H1 (cell line): ENCODE results near the gene UBA3. TPM values are rescaled to one million over a fixed set of nuclear protein-coding genes. Genes with fewer than 3 reads are reported as not detected.

ENCODE experiments used
- BACH1 ChIP-seq: IDR thresholded peaks from 2 replicates; pipeline ENCODE4 v1.6.1; 2012; ENCODE audit warnings: low read length, improper control_type of control experiment
- CHD7 ChIP-seq: fragments of 300-600 bp; sonication (generic); IDR thresholded peaks from 2 replicates; pipeline ENCODE4 v1.7.1; 2012; ENCODE audit warnings: low read length, moderate library complexity, mild to moderate bottlenecking, inconsistent platforms; ENCODE audit not compliant: insufficient replicate concordance
- CTBP2 ChIP-seq: IDR thresholded peaks from 2 replicates; pipeline ENCODE4 v1.7.0; 2011; ENCODE audit warnings: borderline replicate concordance, mild to moderate bottlenecking, moderate library complexity, mixed read lengths, low read length; ENCODE audit not compliant: insufficient read depth, insufficient read length
- HDAC6 ChIP-seq: IDR thresholded peaks from one replicate; pipeline ENCODE4 v1.7.1; 2012; ENCODE audit warnings: low read depth, mild to moderate bottlenecking, inconsistent platforms, low read length, moderate library complexity
- RBBP5 ChIP-seq: IDR thresholded peaks from 2 replicates; pipeline ENCODE4 v1.7.1; 2012; ENCODE audit warnings: low read depth, mild to moderate bottlenecking, inconsistent platforms, low read length, moderate library complexity, borderline replicate concordance
- RXRA ChIP-seq: IDR thresholded peaks from 2 replicates; pipeline ENCODE4 v1.6.1; 2011; ENCODE audit warnings: low read depth, mild to moderate bottlenecking, low read length, moderate library complexity; ENCODE audit not compliant: insufficient read depth
- SIN3A ChIP-seq, 2 experiments: IDR thresholded peaks in 1 of 2; conservative IDR thresholded peaks in 1 of 2; 2 replicates each; pipeline ENCODE4 v1.6.1; 2011 to 2012; ENCODE audit warnings: low read length in 2 of 2, improper control_type of control experiment in 1 of 2, low read depth in 1 of 2, mild to moderate bottlenecking in 1 of 2
- polyA plus RNA-seq, 7 experiments: library from polyadenylated mRNA; depleted of rRNA in 3 of 7; stranded (reverse) in 5 of 7; unstranded in 2 of 7; fragments of >200 nt in 5 of 7; fragments of 200-250 nt in 2 of 7; gene quantifications; 1 replicate in 5 of 7; 2 replicates in 1 of 7; 4 replicates in 1 of 7; pipeline versions ENCODE4 v1.2.1 to v1.2.3, GENCODE V29; 2011 to 2013; ENCODE audit warnings: missing spikeins in 2 of 7, mixed read lengths in 2 of 7
- total RNA-seq: library from RNA; stranded (reverse); fragmentation: NEBNext Ultra II Directional; extraction: Animal tissue kit (Norgen Biotek cat#: 25700); gene quantifications from 2 replicates; pipeline ENCODE4 v1.2.1, GENCODE V29; 2021

The UBA3 gene
- total and polyA plus RNA-seq, 2 of the 8 experiments (the other 6 are each of a cell fraction or from before 2014, with no cell fraction given), result 40.8 to 97.8 TPM

GRCh38 chr3:69084326-69085167 is 4.4 kb upstream of the UBA3 start, which contains the start of gene ARL6IP5 (continued):
- TF ChIP-seq CHD7 (no peak), RXRA (no peak), SIN3A (conservative IDR thresholded peaks at IDR 0.05 in 1 of 2, IDR thresholded peaks at IDR 0.05 in 1 of 2; ENCODE audit: low read depth in 1 of 2, low read length in 2 of 2) (peak; percentile 98 to 99; a peak in 3 of 4 replicates), RBBP5 (no peak), HDAC6 (no peak), CTBP2 (no peak), BACH1 (no peak)
